Measurements from ENCODE around the gene SELENOW.
"Not testable (repeated sequence)": the region's sequence is repeated elsewhere in the genome, so short reads cannot be mapped to it uniquely, and the experiment has no call there.

Gene SELENOW

GRCh38 chr19:47802521-47803043 lies 24.1 kb downstream of the SELENOW start:
- no peaks in the 10 kb centered on the region for H3K27me3 ChIP-seq (ENCODE audit: insufficient read depth, insufficient read length)
- no peaks in the 10 kb centered on the region for H3K4me1 ChIP-seq (ENCODE audit: insufficient read depth, insufficient read length)
- no peaks in the 10 kb centered on the region for H3K9me3 ChIP-seq (ENCODE audit: insufficient read depth, low read length)
- no peak overlapping the region for H3K9ac ChIP-seq (ENCODE audit: insufficient read length, low read depth)
- no peak overlapping the region for H3K4me3 ChIP-seq (ENCODE audit: insufficient read length, low read depth)
- TF ChIP-seq SUZ12 (IDR thresholded peaks at IDR 0.05; ENCODE audit: extremely low read depth, insufficient read depth, insufficient read length), result no peak
- TF ChIP-seq ZNF274 (IDR thresholded peaks at IDR 0.05; ENCODE audit: low read depth, low read length), result no peak
- no peak for TF ChIP-seq YY1 (IDR thresholded peaks at IDR 0.05; ENCODE audit: insufficient read depth, insufficient read length)
- no peaks in the 10 kb centered on the region for H3K36me3 ChIP-seq (ENCODE audit: insufficient read depth, insufficient read length, low read length)
- no peak for DNase-seq (ENCODE audit: low read depth, low spot score)

DNA sequence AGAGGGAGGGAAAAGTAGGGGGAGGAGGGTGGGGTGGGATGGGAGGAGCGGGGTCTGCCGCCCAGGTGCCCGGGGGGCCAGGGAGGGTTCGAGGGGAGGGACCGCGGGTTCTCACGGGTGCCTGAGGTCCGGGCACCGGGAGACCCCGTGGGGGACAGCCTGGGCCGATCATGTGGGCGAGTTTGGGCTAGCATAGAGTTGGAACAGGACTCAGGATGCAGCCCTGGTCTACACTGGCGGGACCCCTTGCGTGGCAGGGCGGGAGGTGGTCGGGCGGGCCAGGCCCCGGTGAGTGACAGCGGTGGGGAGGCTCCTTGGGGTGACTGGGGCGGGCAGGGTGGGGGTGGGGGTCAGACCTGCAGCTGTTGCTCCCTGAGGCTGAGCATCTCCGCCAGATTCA lies 24.6 kb downstream of the SELENOW start:
- not testable (repeated sequence) for H3K36me3 ChIP-seq (ENCODE audit: insufficient read depth, insufficient read length, low read length); H3K4me1 ChIP-seq (ENCODE audit: insufficient read depth, insufficient read length); H3K4me3 ChIP-seq (ENCODE audit: insufficient read length, low read depth); H3K9me3 ChIP-seq (ENCODE audit: insufficient read depth, low read length); DNase-seq (ENCODE audit: low read depth, low spot score); H3K27me3 ChIP-seq (ENCODE audit: insufficient read depth, insufficient read length); H3K9ac ChIP-seq (ENCODE audit: insufficient read length, low read depth)

GRCh38 chr19:47803671-47804070 lies 25.2 kb downstream of the SELENOW start:
- H3K36me3 ChIP-seq (ENCODE audit: insufficient read depth, insufficient read length, low read length); H3K4me3 ChIP-seq (ENCODE audit: insufficient read length, low read depth); H3K4me1 ChIP-seq (ENCODE audit: insufficient read depth, insufficient read length); H3K9ac ChIP-seq (ENCODE audit: insufficient read length, low read depth); H3K27me3 ChIP-seq (ENCODE audit: insufficient read depth, insufficient read length); DNase-seq (ENCODE audit: low read depth, low spot score); H3K9me3 ChIP-seq (ENCODE audit: insufficient read depth, low read length): not testable (repeated sequence)

- not testable (repeated sequence) for H3K36me3 ChIP-seq (ENCODE audit: insufficient read depth, insufficient read length, low read length); H3K27me3 ChIP-seq (ENCODE audit: insufficient read depth, insufficient read length); H3K4me3 ChIP-seq (ENCODE audit: insufficient read length, low read depth); H3K9ac ChIP-seq (ENCODE audit: insufficient read length, low read depth); H3K4me1 ChIP-seq (ENCODE audit: insufficient read depth, insufficient read length); DNase-seq (ENCODE audit: low read depth, low spot score); H3K9me3 ChIP-seq (ENCODE audit: insufficient read depth, low read length)
Observed at GRCh38 chr19:47804451-47804850, 25.9 kb downstream of the SELENOW start, which contains the start of gene TPRX1. TSS of gene TPRX1 (minus strand) at chr19:47804551. CDS start at chr19:47804539, 12 bp downstream.

GRCh38 chr19:47805313-47805712 lies 26.8 kb downstream of the SELENOW start:
- no peak overlapping the region for H3K4me3 ChIP-seq (ENCODE audit: insufficient read length, low read depth)
- H3K4me1 ChIP-seq (ENCODE audit: insufficient read depth, insufficient read length), result no peaks in the 10 kb centered on the region
- H3K9me3 ChIP-seq (ENCODE audit: insufficient read depth, low read length), result no peaks in the 10 kb centered on the region
- no peak for DNase-seq (ENCODE audit: low read depth, low spot score)
- no peaks in the 10 kb centered on the region for H3K27me3 ChIP-seq (ENCODE audit: insufficient read depth, insufficient read length)
- H3K36me3 ChIP-seq (ENCODE audit: insufficient read depth, insufficient read length, low read length), result no peaks in the 10 kb centered on the region
- TF ChIP-seq ZNF274 (IDR thresholded peaks at IDR 0.05; ENCODE audit: low read depth, low read length), result no peak
- TF ChIP-seq YY1 (IDR thresholded peaks at IDR 0.05; ENCODE audit: insufficient read depth, insufficient read length), result no peak
- no peak for TF ChIP-seq SUZ12 (IDR thresholded peaks at IDR 0.05; ENCODE audit: extremely low read depth, insufficient read depth, insufficient read length)
- no peak overlapping the region for H3K9ac ChIP-seq (ENCODE audit: insufficient read length, low read depth)

DNA sequence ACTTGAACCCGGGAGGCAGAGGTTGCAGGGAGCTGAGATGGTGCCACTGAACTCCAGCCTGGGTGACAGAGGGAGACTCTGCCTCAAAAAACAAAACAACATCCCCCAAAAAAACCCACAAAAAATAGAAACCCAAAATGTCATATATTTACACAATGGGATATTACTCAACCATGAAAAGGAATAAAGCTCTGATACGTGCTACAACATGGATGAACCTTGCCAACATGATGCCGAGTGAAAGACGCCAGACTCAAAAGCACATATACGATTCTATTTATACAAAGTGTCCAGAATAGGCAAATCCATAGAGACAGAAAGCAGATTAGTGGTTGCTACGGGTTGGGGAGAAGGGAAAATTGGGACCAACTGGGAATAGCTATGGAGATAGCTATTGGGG lies 27.9 kb downstream of the SELENOW start:
- H3K9me3 ChIP-seq (ENCODE audit: insufficient read depth, low read length), result no peaks in the 10 kb centered on the region
- H3K4me1 ChIP-seq (ENCODE audit: insufficient read depth, insufficient read length), result no peaks in the 10 kb centered on the region
- no peak overlapping the region for H3K9ac ChIP-seq (ENCODE audit: insufficient read length, low read depth)
- TF ChIP-seq SUZ12 (IDR thresholded peaks at IDR 0.05; ENCODE audit: extremely low read depth, insufficient read depth, insufficient read length) (no peak), ZNF274 (IDR thresholded peaks at IDR 0.05; ENCODE audit: low read depth, low read length) (no peak), YY1 (IDR thresholded peaks at IDR 0.05; ENCODE audit: insufficient read depth, insufficient read length) (no peak)
- no peak overlapping the region for H3K4me3 ChIP-seq (ENCODE audit: insufficient read length, low read depth)
- no peaks in the 10 kb centered on the region for H3K27me3 ChIP-seq (ENCODE audit: insufficient read depth, insufficient read length)
- DNase-seq (ENCODE audit: low read depth, low spot score), result no peak
- no peaks in the 10 kb centered on the region for H3K36me3 ChIP-seq (ENCODE audit: insufficient read depth, insufficient read length, low read length)

DNA sequence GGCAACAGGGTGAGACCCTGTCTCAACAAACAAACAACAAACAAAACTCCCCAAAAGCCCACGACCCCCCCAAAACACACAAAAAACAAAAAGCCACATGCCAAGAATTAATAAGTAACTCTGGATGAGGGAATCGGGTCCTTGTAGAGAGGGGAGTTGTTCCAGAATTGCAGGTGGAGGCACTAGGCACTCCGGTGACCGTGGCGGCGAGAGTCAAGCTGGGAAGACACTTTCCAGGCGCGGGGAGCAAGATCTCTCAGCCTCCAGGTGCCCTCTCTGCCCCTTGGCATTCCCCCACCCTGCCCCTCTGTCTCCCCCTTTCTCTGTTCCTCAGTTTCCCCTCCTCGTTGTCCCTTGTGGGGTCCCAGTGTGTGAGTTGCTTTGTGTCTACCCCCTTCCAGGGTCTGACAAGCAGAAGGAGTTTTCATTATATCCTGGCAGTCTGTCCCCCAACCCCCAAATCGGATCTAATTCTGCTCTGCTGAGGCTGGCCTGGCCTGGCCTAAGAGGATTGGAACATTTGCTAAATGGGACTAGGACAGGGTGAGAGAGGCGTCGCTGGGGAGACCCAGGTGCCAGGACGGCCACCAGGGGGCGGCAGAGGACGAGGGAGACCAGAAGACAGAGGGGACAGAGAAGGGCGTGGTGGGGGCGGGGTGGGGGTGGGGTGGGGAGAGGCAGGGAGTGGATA lies 34.9 kb downstream of the SELENOW start:
- no peak for TF ChIP-seq SUZ12 (IDR thresholded peaks at IDR 0.05; ENCODE audit: extremely low read depth, insufficient read depth, insufficient read length)
- no peak for TF ChIP-seq YY1 (IDR thresholded peaks at IDR 0.05; ENCODE audit: insufficient read depth, insufficient read length)
- no peak for TF ChIP-seq ZNF274 (IDR thresholded peaks at IDR 0.05; ENCODE audit: low read depth, low read length)
- Histone ChIP-seq H3K4me3 (ENCODE audit: insufficient read length, low read depth) (no peak overlapping the region), H3K4me1 (ENCODE audit: insufficient read depth, insufficient read length) (no peaks in the 10 kb centered on the region), H3K9me3 (ENCODE audit: insufficient read depth, low read length) (no peaks in the 10 kb centered on the region), H3K9ac (ENCODE audit: insufficient read length, low read depth) (no peak overlapping the region), H3K36me3 (ENCODE audit: insufficient read depth, insufficient read length, low read length) (no peaks in the 10 kb centered on the region), H3K27me3 (ENCODE audit: insufficient read depth, insufficient read length) (no peaks in the 10 kb centered on the region)
- peak; percentile 77 for DNase-seq (ENCODE audit: low read depth, low spot score)

GRCh38 chr19:47813995-47814328 lies 35.5 kb downstream of the SELENOW start:
- DNase-seq (ENCODE audit: low read depth, low spot score), result no peak
- no peak overlapping the region for H3K4me3 ChIP-seq (ENCODE audit: insufficient read length, low read depth)

DNA sequence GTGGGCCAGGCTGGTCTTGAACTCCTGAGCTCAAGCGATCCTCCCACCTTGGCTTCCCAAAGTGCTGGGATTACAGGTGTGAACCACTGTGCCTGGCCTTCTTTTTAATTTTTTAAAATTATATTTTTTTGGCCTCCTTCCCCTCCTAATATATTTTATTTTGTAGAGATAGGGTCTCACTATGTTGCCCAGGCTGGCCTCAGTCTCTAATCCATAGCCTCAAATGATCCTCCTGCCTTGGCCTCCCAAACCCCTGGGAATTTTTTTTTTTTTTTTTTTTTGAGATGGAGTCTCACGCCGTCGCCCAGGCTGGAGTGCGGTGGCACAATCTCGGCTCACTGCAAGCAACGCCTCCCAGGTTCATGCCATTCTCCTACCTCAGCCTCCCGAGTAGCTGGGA lies 37.8 kb downstream of the SELENOW start:
- DNase-seq (ENCODE audit: low read depth, low spot score); H3K4me1 ChIP-seq (ENCODE audit: insufficient read depth, insufficient read length); H3K9me3 ChIP-seq (ENCODE audit: insufficient read depth, low read length); H3K27me3 ChIP-seq (ENCODE audit: insufficient read depth, insufficient read length); H3K36me3 ChIP-seq (ENCODE audit: insufficient read depth, insufficient read length, low read length); H3K4me3 ChIP-seq (ENCODE audit: insufficient read length, low read depth); H3K9ac ChIP-seq (ENCODE audit: insufficient read length, low read depth): not testable (repeated sequence)

More at GRCh38 chr19:47813995-47814328, 35.5 kb downstream of the SELENOW start:
- Histone ChIP-seq H3K27me3 (ENCODE audit: insufficient read depth, insufficient read length) (no peaks in the 10 kb centered on the region), H3K36me3 (ENCODE audit: insufficient read depth, insufficient read length, low read length) (no peaks in the 10 kb centered on the region), H3K9ac (ENCODE audit: insufficient read length, low read depth) (no peak overlapping the region), H3K4me1 (ENCODE audit: insufficient read depth, insufficient read length) (no peaks in the 10 kb centered on the region), H3K9me3 (ENCODE audit: insufficient read depth, low read length) (no peaks in the 10 kb centered on the region)
- TF ChIP-seq YY1 (IDR thresholded peaks at IDR 0.05; ENCODE audit: insufficient read depth, insufficient read length) (no peak), ZNF274 (IDR thresholded peaks at IDR 0.05; ENCODE audit: low read depth, low read length) (no peak), SUZ12 (IDR thresholded peaks at IDR 0.05; ENCODE audit: extremely low read depth, insufficient read depth, insufficient read length) (no peak)

GRCh38 chr19:47818221-47818620 lies 39.7 kb downstream of the SELENOW start:
- H3K9me3 ChIP-seq (ENCODE audit: insufficient read depth, low read length); H3K27me3 ChIP-seq (ENCODE audit: insufficient read depth, insufficient read length); DNase-seq (ENCODE audit: low read depth, low spot score); H3K9ac ChIP-seq (ENCODE audit: insufficient read length, low read depth); H3K4me3 ChIP-seq (ENCODE audit: insufficient read length, low read depth); H3K36me3 ChIP-seq (ENCODE audit: insufficient read depth, insufficient read length, low read length): not testable (repeated sequence)
- H3K4me1 ChIP-seq (ENCODE audit: insufficient read depth, insufficient read length), result peaks cover 15% of the 10 kb centered on the region

All from NT2/D1 (cell line).